GM18951 (cell line): Measurements from ENCODE around the gene DENND1A.

Experiments
- POLR2A ChIP-seq: IDR thresholded peaks from 4 replicates; pipeline ENCODE4 v1.6.1; 2011; ENCODE audit warnings: mild to moderate bottlenecking; ENCODE audit not compliant: insufficient read length, insufficient read depth; ENCODE audit errors: extremely low read depth
- in situ Hi-C: fragments of 300-500 bp; cut with MboI; formaldehyde crosslinking; loops from one replicate; pipeline ENCODE4 v1.12.0; 2022; ENCODE audit warnings: low sequenced_read_pairs, mixed read lengths, inconsistent platforms; ENCODE audit not compliant: unreplicated experiment

DENND1A gene

DNA sequence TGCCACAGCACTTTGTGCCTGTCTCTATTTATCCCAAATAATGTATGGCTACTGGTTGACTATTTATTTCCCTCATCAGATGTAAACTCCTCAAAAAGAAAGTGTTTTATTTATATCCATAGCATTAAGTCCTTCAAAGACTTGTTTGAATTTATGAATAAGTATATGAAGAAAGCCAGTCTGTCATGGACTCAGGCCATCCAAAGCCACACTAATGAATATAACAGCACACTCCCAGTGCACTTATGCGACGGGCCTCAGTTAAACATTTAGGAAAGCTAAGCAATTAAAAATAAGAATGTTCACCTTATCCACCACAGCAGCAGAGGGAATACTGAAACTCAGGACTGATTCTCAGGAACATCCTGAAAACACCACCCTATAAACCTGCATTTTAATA is 77.5 kb downstream of the DENND1A start:
- in situ Hi-C loops: no loop called here
- no peak for TF ChIP-seq POLR2A

DNA sequence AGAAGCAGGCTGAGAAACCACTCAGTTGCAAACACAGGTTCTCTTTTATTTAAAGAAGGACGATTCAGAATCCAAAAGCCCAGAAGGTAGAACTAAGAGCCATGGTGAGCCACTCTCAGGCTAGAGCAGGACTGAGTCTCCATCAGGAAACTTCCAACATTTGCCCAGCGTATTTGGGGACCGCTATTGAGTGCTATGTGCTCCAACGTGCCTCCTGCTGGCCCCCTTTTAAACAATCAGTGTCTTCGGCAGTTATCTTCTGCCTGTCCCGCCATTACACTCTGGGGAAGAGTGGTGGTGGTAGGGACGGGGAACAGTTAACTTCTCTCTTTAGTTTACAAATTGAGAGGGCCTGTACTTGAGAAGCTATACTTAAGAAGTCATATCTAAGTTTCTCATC is 78.1 kb downstream of the DENND1A start:
- no peak for TF ChIP-seq POLR2A
- in situ Hi-C loops: no loop called here

- no peak for TF ChIP-seq POLR2A
Measured at GRCh38 chr9:123848447-123849085, 81.4 kb downstream of the DENND1A start.

GRCh38 chr9:123846966-123847365 is 83.0 kb downstream of the DENND1A start:
- TF ChIP-seq POLR2A: no peak
- in situ Hi-C loops: no loop called here

More at GRCh38 chr9:123848447-123849085, 81.4 kb downstream of the DENND1A start:
- in situ Hi-C loops: no loop called here

DNA sequence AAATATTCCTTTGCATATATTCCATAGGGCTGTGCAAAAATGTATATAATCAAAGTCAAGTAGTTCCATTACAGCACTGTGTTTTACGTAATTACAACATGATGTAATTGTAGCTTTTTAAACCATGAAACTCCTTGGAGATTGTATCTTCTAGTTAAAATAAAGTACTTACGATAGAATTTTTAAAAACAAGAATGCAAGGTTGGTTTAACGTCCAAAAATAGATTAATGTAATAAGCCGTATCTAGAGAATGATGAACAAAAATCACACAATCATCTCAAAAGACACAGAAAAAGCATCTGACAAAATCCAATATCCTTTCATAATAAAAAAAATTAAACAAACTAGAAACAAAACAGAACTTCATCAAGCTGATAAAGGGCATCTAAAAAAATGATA is 86.2 kb downstream of the DENND1A start:
- TF ChIP-seq POLR2A: no peak
- in situ Hi-C loops: no loop called here

GRCh38 chr9:123835821-123836220 is 94.1 kb downstream of the DENND1A start:
- TF ChIP-seq POLR2A: no peak
- in situ Hi-C loops: no loop called here

GRCh38 chr9:123834889-123835562 is 94.9 kb downstream of the DENND1A start:
- in situ Hi-C loops: no loop called here
- TF ChIP-seq POLR2A: no peak

GRCh38 chr9:123834218-123834888 is 95.6 kb downstream of the DENND1A start:
- no peak for TF ChIP-seq POLR2A
- in situ Hi-C loops: no loop called here

DNA sequence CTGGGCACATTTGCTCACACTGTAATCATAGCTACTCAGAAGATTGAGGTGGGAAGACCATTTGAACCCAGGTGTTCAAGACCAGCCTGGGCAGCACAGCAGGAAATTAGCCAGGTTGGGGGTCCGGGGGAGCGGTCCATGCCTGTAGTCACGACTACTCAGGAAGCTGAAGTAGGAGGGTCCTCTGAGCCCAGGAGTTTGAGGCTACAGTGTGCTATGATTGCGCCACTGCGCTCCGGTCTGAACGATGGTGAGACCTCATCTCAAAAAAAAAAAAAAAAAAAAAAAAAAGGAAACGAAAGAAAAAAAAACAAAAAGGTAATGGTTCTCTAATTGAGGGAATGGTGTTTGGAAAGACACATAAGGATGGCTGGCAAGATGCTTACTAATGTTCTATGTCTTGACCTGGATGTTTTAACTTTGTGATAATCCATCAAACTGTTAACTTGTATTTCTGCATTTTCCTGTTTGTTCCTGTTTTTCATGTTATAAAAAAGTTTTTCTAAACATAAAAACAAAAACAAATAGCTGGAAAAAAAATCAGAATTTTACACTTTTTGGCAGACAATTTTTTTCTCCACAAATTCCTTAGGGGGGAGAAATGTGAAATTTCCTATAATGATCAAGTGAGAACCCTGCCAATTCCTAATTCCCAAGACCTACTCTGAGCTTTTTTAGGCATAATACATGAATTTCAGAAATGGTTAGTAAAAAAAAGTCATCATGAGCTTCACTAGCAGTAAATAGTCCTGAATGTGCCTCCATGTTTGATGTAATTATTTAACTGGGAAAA is 96.9 kb downstream of the DENND1A start:
- in situ Hi-C loops: no loop called here
- no peak for TF ChIP-seq POLR2A

GRCh38 chr9:123832176-123832575 is 97.8 kb downstream of the DENND1A start:
- in situ Hi-C loops: no loop called here
- TF ChIP-seq POLR2A: no peak

- in situ Hi-C loops: no loop called here
- TF ChIP-seq POLR2A: no peak
Measured at GRCh38 chr9:123828449-123828848, 101.5 kb downstream of the DENND1A start.

GRCh38 chr9:123825342-123826060 is 104.4 kb downstream of the DENND1A start:
- TF ChIP-seq POLR2A: no peak
- in situ Hi-C loops: no loop called here
